OCI-LY3 (cell line): ENCODE measurements around the gene ARMH2.

Experiments used
- H2AFZ ChIP-seq: fragments of 200-600, 300-600 bp; shearing (Covaris generic); 2 replicates; pipeline ENCODE4 v1.6.0; 2014; ENCODE audit warnings: antibody characterized with exemption, low read depth, low read length
- H3K27ac ChIP-seq: fragments of 200-600, 300-600 bp; sonication (generic); 2 replicates; pipeline ENCODE4 v1.5.1; 2014; ENCODE audit warnings: mild to moderate bottlenecking, low read length, moderate library complexity, mixed read lengths
- H3K27me3 ChIP-seq: fragments of 200-600, 300-600 bp; sonication (generic); 2 replicates; pipeline ENCODE4 v1.6.1; 2014; ENCODE audit warnings: low read depth, low read length, mixed read lengths
- H3K36me3 ChIP-seq: fragments of 200-600, 300-600 bp; sonication (generic); replicated peaks from 2 replicates; pipeline ENCODE3; 2014; ENCODE audit warnings: low read depth, low read length, mixed read lengths
- H3K4me1 ChIP-seq: fragments of 300-600, 200-600 bp; sonication (generic); 2 replicates; pipeline ENCODE4 v1.6.1; 2014; ENCODE audit warnings: low read length, mixed read lengths
- H3K4me2 ChIP-seq: fragments of 200-600, 300-600 bp; sonication (generic); 2 replicates; pipeline ENCODE4 v1.6.1; 2014; ENCODE audit warnings: low read length, mixed read lengths
- H3K4me3 ChIP-seq: fragments of 300-600, 200-600 bp; sonication (generic); 2 replicates; pipeline ENCODE4 v1.5.1; 2014; ENCODE audit warnings: antibody characterized with exemption, mild to moderate bottlenecking, low read length, moderate library complexity
- H3K79me2 ChIP-seq: fragments of 300-600, 200-600 bp; shearing (Covaris generic); 2 replicates; pipeline ENCODE4 v1.6.1; 2014; ENCODE audit warnings: mild to moderate bottlenecking, low read length, mixed read lengths
- H3K9ac ChIP-seq: fragments of 300-600, 200-600 bp; shearing (Covaris generic); 2 replicates; pipeline ENCODE4 v1.6.0; 2014; ENCODE audit warnings: mild to moderate bottlenecking, low read length, moderate library complexity
- H3K9me3 ChIP-seq: fragments of 200-600, 300-600 bp; shearing (Covaris generic); 2 replicates; pipeline ENCODE4 v1.6.1; 2014; ENCODE audit warnings: low read length, mixed read lengths; ENCODE audit not compliant: insufficient read depth
- H4K20me1 ChIP-seq: fragments of 200-600, 300-600 bp; sonication (generic); 2 replicates; pipeline ENCODE4 v1.6.1; 2016; ENCODE audit warnings: low read length, mixed read lengths; ENCODE audit not compliant: insufficient read depth
- CTCF ChIP-seq: fragments of 200-600, 300-600 bp; sonication (generic); IDR thresholded peaks from 2 replicates; pipeline ENCODE4 v1.5.1; 2014; ENCODE audit warnings: antibody characterized with exemption, low read length, low read depth
- EZH2phosphoT487 ChIP-seq: fragments of 200-600 bp; shearing (Covaris generic); IDR thresholded peaks from 2 replicates; pipeline ENCODE4 v1.6.1; 2018; ENCODE audit warnings: antibody characterized with exemption, mixed run types, low read depth

The ARMH2 gene

GRCh38 chr6:24821860-24822444 is 23.2 kb upstream of the ARMH2 start:
- Histone ChIP-seq H3K27ac (no peak overlapping the region), H3K4me3 (no peak overlapping the region), H2AFZ (no peak overlapping the region), H3K79me2 (no peaks in the 10 kb centered on the region), H4K20me1 (peaks cover 7% of the 10 kb centered on the region; the same call in 1 of the 2 replicates), H3K9me3 (no peaks in the 10 kb centered on the region), H3K4me1 (no peaks in the 10 kb centered on the region), H3K27me3 (no peaks in the 10 kb centered on the region), H3K9ac (no peak overlapping the region), H3K4me2 (no peak overlapping the region), H3K36me3 (peaks cover 48% of the 10 kb centered on the region)
- no peak for TF ChIP-seq EZH2phosphoT487

GRCh38 chr6:24818346-24818745 is 19.6 kb upstream of the ARMH2 start:
- H2AFZ ChIP-seq: no peak overlapping the region
- H3K4me2 ChIP-seq: no peak overlapping the region
- H3K4me3 ChIP-seq: no peak overlapping the region
- no peaks in the 10 kb centered on the region for H3K79me2 ChIP-seq
- H3K36me3 ChIP-seq: peaks cover 25% of the 10 kb centered on the region
- no peaks in the 10 kb centered on the region for H3K9me3 ChIP-seq
- H3K27ac ChIP-seq: no peak overlapping the region
- no peak overlapping the region for H3K9ac ChIP-seq
- H3K27me3 ChIP-seq: no peaks in the 10 kb centered on the region
- TF ChIP-seq CTCF: no peak
- no peak for TF ChIP-seq EZH2phosphoT487
- H4K20me1 ChIP-seq: peaks cover 3% of the 10 kb centered on the region; the same call in 1 of the 2 replicates
- H3K4me1 ChIP-seq: no peaks in the 10 kb centered on the region

GRCh38 chr6:24809728-24810127 is 11.0 kb upstream of the ARMH2 start:
- Histone ChIP-seq H3K36me3 (peaks cover 43% of the 10 kb centered on the region), H3K79me2 (no peaks in the 10 kb centered on the region), H3K4me1 (no peaks in the 10 kb centered on the region), H2AFZ (no peak overlapping the region), H3K9ac (no peak overlapping the region), H3K4me3 (no peak overlapping the region), H4K20me1 (no peaks in the 10 kb centered on the region), H3K9me3 (no peaks in the 10 kb centered on the region), H3K4me2 (no peak overlapping the region), H3K27me3 (no peaks in the 10 kb centered on the region), H3K27ac (no peak overlapping the region)
- no peak for TF ChIP-seq EZH2phosphoT487
- TF ChIP-seq CTCF: no peak

GRCh38 chr6:24807584-24807983 is 8.9 kb upstream of the ARMH2 start:
- Histone ChIP-seq H3K27ac (no peak overlapping the region), H3K9ac (no peak overlapping the region), H3K27me3 (no peaks in the 10 kb centered on the region)

More at GRCh38 chr6:24807584-24807983, 8.9 kb upstream of the ARMH2 start:
- Histone ChIP-seq H3K9me3 (no peaks in the 10 kb centered on the region), H3K36me3 (peaks cover 53% of the 10 kb centered on the region), H3K79me2 (no peaks in the 10 kb centered on the region), H4K20me1 (no peaks in the 10 kb centered on the region), H3K4me3 (no peak overlapping the region), H3K4me1 (no peaks in the 10 kb centered on the region), H2AFZ (no peak overlapping the region), H3K4me2 (no peak overlapping the region)
- TF ChIP-seq EZH2phosphoT487 (no peak), CTCF (no peak)
